ENCODE data around the gene MBD3L4. TPM values are rescaled to one million over a fixed set of nuclear protein-coding genes. Genes with fewer than 3 reads are reported as not detected.
"Not testable (repeated sequence)": the region's sequence is repeated elsewhere in the genome, so short reads cannot be mapped to it uniquely, and the experiment has no call there.

The MBD3L4 gene
- total and polyA plus RNA-seq, 2 donors = not detected

- Histone ChIP-seq H3K36me3 (ENCODE audit: insufficient read depth) (no peaks in the 10 kb centered on the region), H3K4me3 (ENCODE audit: low read depth, low read length) (no peak overlapping the region), H3K27ac (ENCODE audit: low read depth) (no peak overlapping the region), H3K4me1 (ENCODE audit: insufficient read depth) (no peaks in the 10 kb centered on the region)
- WGBS = 81% methylated on average over 4 of the region's 4 CpGs
- DNase-seq (ENCODE audit: extremely low spot score) = no peak
Observed at GRCh38 chr19:7063339-7063738, 23.4 kb upstream of the MBD3L4 start.

GRCh38 chr19:7059977-7060376 lies 20.0 kb upstream of the MBD3L4 start:
- 57% methylated on average over 1 of the region's 2 CpGs for WGBS
- H3K27ac ChIP-seq (ENCODE audit: low read depth); H3K4me1 ChIP-seq (ENCODE audit: insufficient read depth); H3K4me3 ChIP-seq (ENCODE audit: low read depth, low read length); DNase-seq (ENCODE audit: extremely low spot score); H3K36me3 ChIP-seq (ENCODE audit: insufficient read depth): not testable (repeated sequence)

GRCh38 chr19:7058576-7058975 lies 18.6 kb upstream of the MBD3L4 start, which contains the start of gene MBD3L3:
Gene MBD3L3 (minus strand): TSS chr19:7058676. CDS start chr19:7058605, 71 bp downstream.
- not testable (repeated sequence) for H3K36me3 ChIP-seq (ENCODE audit: insufficient read depth); DNase-seq (ENCODE audit: extremely low spot score); H3K27ac ChIP-seq (ENCODE audit: low read depth); H3K4me3 ChIP-seq (ENCODE audit: low read depth, low read length); H3K4me1 ChIP-seq (ENCODE audit: insufficient read depth)
- WGBS = no CpG with 5 or more reads among the region's 8 CpGs

DNA sequence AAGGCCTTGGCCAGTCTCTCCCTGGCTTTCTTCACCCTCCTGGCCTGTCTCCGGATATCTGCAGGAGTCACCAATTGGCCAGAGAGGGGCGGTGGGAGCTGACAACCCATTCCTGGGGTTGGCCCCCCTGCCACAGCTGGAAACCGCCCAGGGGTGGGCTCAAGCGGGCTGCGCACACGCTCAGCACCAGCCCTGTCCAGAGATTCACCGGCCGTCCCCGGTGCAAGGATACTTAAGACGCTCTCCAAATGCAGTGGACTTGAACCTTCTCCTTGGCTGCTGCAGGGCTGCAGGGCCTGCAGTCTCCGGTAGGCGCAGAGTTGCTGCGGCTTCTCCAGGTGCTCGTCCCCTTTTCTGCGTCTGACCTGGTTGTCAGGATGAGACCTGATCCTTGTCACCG lies 16.4 kb upstream of the MBD3L4 start:
- not testable (repeated sequence) for H3K36me3 ChIP-seq (ENCODE audit: insufficient read depth); H3K27ac ChIP-seq (ENCODE audit: low read depth); DNase-seq (ENCODE audit: extremely low spot score); H3K4me1 ChIP-seq (ENCODE audit: insufficient read depth); H3K4me3 ChIP-seq (ENCODE audit: low read depth, low read length)
- WGBS = 87% methylated on average over 8 of the region's 16 CpGs

- not testable (repeated sequence) for DNase-seq (ENCODE audit: extremely low spot score); H3K4me3 ChIP-seq (ENCODE audit: low read depth, low read length); H3K27ac ChIP-seq (ENCODE audit: low read depth); H3K4me1 ChIP-seq (ENCODE audit: insufficient read depth); H3K36me3 ChIP-seq (ENCODE audit: insufficient read depth)
- 92% methylated on average over 12 of the region's 14 CpGs for WGBS
Observed at GRCh38 chr19:7055679-7056078, 15.7 kb upstream of the MBD3L4 start.

- not testable (repeated sequence) for H3K4me3 ChIP-seq (ENCODE audit: low read depth, low read length); H3K36me3 ChIP-seq (ENCODE audit: insufficient read depth); H3K27ac ChIP-seq (ENCODE audit: low read depth); DNase-seq (ENCODE audit: extremely low spot score); H3K4me1 ChIP-seq (ENCODE audit: insufficient read depth)
- WGBS = 97% methylated on average over 12 of the region's 14 CpGs
Observed at GRCh38 chr19:7054635-7055368, 14.8 kb upstream of the MBD3L4 start.

GRCh38 chr19:7052896-7053295 lies 12.9 kb upstream of the MBD3L4 start:
- H3K4me1 ChIP-seq (ENCODE audit: insufficient read depth); DNase-seq (ENCODE audit: extremely low spot score); H3K4me3 ChIP-seq (ENCODE audit: low read depth, low read length); H3K27ac ChIP-seq (ENCODE audit: low read depth); H3K36me3 ChIP-seq (ENCODE audit: insufficient read depth): not testable (repeated sequence)
- 86% methylated on average over 7 of the region's 7 CpGs for WGBS

DNA sequence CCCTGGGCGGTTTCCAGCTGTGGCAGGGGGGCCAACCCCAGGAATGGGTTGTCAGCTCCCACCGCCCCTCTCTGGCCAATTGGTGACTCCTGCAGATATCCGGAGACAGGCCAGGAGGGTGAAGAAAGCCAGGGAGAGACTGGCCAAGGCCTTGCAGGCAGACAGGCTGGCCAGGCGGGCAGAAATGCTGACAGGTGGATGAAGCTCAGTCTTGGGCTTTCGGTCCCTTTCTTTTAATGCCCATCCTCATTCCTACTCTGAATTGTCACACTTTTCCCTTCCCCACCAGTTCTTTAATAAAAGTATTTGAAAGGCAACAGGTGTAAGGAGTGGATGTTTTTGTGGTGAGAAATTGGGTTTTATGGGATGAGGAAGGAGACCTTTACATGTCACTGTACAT lies 11.4 kb upstream of the MBD3L4 start:
- not testable (repeated sequence) for DNase-seq (ENCODE audit: extremely low spot score); H3K4me3 ChIP-seq (ENCODE audit: low read depth, low read length); H3K4me1 ChIP-seq (ENCODE audit: insufficient read depth); H3K27ac ChIP-seq (ENCODE audit: low read depth); H3K36me3 ChIP-seq (ENCODE audit: insufficient read depth)
- WGBS = 94% methylated on average over 2 of the region's 5 CpGs

DNA sequence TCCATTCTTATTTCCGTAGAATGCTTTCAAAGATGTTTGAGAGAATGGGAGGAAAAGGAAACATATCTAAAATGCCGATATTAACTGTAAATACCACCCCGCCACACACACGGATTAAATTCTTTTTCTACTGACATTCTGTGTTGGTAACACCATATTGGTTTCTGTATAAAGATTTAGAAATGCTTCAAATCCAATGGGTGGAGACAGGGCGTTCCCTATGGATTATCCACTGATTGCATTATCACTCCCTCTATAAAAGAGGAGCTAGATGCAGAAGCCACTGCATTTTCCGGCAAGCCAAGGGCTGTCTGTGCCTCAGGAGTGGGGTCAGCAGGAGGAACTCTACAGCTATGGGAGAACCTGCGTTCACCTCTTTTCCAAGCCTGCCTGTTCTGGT lies 9.0 kb upstream of the MBD3L4 start, which contains the start of gene MBD3L2:
MBD3L2 (plus strand) TSS at position 301 of the 400 bp plus-strand sequence; CDS start at position 354, 53 bp downstream.
- not testable (repeated sequence) for DNase-seq (ENCODE audit: extremely low spot score); H3K27ac ChIP-seq (ENCODE audit: low read depth); H3K36me3 ChIP-seq (ENCODE audit: insufficient read depth); H3K4me1 ChIP-seq (ENCODE audit: insufficient read depth); H3K4me3 ChIP-seq (ENCODE audit: low read depth, low read length)
- no CpG with 5 or more reads among the region's 7 CpGs for WGBS

DNA sequence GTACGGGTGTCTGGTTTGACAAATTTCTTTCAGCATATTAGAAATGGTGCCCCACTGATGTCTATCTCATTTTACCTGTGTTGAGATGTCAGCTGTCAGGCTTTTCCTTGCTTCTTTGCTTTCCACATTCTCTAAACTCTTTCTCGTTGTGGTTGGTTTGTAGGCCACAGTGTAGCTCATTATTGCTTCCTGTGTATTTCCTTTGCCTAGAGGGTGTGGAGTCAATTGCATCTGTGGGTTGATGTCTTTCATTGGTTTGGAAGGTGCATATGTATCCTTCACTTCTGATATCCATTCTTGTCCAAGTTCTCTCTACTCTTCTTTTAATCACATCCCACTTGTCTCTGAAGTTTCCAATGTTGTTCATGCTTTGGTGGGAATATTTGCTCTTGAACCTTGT lies 1.6 kb upstream of the MBD3L4 start:
- not testable (repeated sequence) for H3K4me1 ChIP-seq (ENCODE audit: insufficient read depth); H3K4me3 ChIP-seq (ENCODE audit: low read depth, low read length); H3K27ac ChIP-seq (ENCODE audit: low read depth); DNase-seq (ENCODE audit: extremely low spot score); H3K36me3 ChIP-seq (ENCODE audit: insufficient read depth)
- WGBS = no CpG with 5 or more reads among the region's 2 CpGs

DNA sequence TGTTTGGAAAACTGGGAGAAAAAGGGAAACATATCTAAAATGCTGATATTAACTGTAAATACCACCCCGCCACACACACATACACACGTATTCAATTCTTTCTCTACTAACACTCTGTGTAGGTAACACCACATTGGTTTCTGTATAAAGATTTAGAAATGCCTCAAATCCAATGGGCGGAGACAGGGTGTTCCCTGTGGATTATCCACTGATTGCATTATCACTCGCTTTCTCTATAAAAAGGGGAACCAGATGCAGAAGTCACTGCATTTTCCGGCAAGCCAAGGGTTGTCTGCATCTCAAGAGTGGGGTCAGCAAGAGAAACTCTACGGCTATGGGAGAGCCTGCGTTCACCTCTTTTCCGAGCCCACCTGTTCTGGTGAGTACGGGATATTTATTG lies 9.7 kb downstream of the MBD3L4 start, which contains the start of gene MBD3L5:
MBD3L5 (plus strand) TSS at position 301 of the 400 bp plus-strand sequence; CDS start at position 335, 34 bp downstream.
- WGBS = no CpG with 5 or more reads among the region's 9 CpGs
- H3K4me1 ChIP-seq (ENCODE audit: insufficient read depth); H3K4me3 ChIP-seq (ENCODE audit: low read depth, low read length); H3K27ac ChIP-seq (ENCODE audit: low read depth); DNase-seq (ENCODE audit: extremely low spot score); H3K36me3 ChIP-seq (ENCODE audit: insufficient read depth): not testable (repeated sequence)

DNA sequence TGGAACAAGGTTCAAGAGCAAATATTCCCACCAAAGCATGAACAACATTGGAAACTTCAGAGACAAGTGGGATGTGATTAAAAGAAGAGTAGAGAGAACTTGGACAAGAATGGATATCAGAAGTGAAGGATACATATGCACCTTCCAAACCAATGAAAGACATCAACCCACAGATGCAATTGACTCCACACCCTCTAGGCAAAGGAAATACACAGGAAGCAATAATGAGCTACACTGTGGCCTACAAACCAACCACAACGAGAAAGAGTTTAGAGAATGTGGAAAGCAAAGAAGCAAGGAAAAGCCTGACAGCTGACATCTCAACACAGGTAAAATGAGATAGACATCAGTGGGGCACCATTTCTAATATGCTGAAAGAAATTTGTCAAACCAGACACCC lies 11.2 kb downstream of the MBD3L4 start:
- not testable (repeated sequence) for H3K4me3 ChIP-seq (ENCODE audit: low read depth, low read length); H3K27ac ChIP-seq (ENCODE audit: low read depth); H3K4me1 ChIP-seq (ENCODE audit: insufficient read depth); H3K36me3 ChIP-seq (ENCODE audit: insufficient read depth); DNase-seq (ENCODE audit: extremely low spot score)
- no CpG with 5 or more reads among the region's 1 CpG for WGBS

- DNase-seq (ENCODE audit: extremely low spot score); H3K4me1 ChIP-seq (ENCODE audit: insufficient read depth); H3K4me3 ChIP-seq (ENCODE audit: low read depth, low read length); H3K27ac ChIP-seq (ENCODE audit: low read depth); H3K36me3 ChIP-seq (ENCODE audit: insufficient read depth): not testable (repeated sequence)
- no CpG with 5 or more reads among the region's 6 CpGs for WGBS
Observed at GRCh38 chr19:7021331-7021730, 18.6 kb downstream of the MBD3L4 start, which contains the start of gene MBD3L2B. Gene MBD3L2B (minus strand): TSS chr19:7021431. CDS start chr19:7021397, 34 bp downstream.

- DNase-seq (ENCODE audit: extremely low spot score) = no peak
- 77% methylated on average over 6 of the region's 6 CpGs for WGBS
- no peaks in the 10 kb centered on the region for H3K36me3 ChIP-seq (ENCODE audit: insufficient read depth)
- no peak overlapping the region for H3K27ac ChIP-seq (ENCODE audit: low read depth)
- no peaks in the 10 kb centered on the region for H3K4me1 ChIP-seq (ENCODE audit: insufficient read depth)
- no peak overlapping the region for H3K4me3 ChIP-seq (ENCODE audit: low read depth, low read length)
Observed at GRCh38 chr19:7018828-7019227, 21.2 kb downstream of the MBD3L4 start.
